ENCODE results near the gene REPIN1. TPM values are rescaled to one million over a fixed set of nuclear protein-coding genes. Genes with fewer than 3 reads are reported as not detected.

Gene REPIN1
- total and polyA plus RNA-seq, 9 of the 15 experiments (the other 6 are each of a cell fraction or from before 2014, with no cell fraction given): 8.1 to 283 (median 94.3) TPM

- TF ChIP-seq FOXP4 (CRISPR knock-in tag; IDR thresholded peaks at IDR 0.05; ENCODE audit: borderline replicate concordance) (no peak; the same call in 1 of the 2 replicates), POU5F1 (IDR thresholded peaks at IDR 0.05; ENCODE audit: borderline replicate concordance, low read depth, low read length, partially characterized antibody) (no peak), POLR2A (conservative IDR thresholded peaks at IDR 0.05) (no peak; the same call in 1 of the 2 replicates), RUNX1 (IDR thresholded peaks at IDR 0.05; ENCODE audit: low read depth) (no peak), ZNF561 (CRISPR knock-in tag; conservative IDR thresholded peaks at IDR 0.05) (no peak), RFX7 (CRISPR knock-in tag; IDR thresholded peaks at IDR 0.05) (peak; percentile 29; the same call in 1 of the 2 replicates), PRMT5 (CRISPR knock-in tag; IDR thresholded peaks at IDR 0.05) (no peak), GTF3C2 (IDR thresholded peaks at IDR 0.05; ENCODE audit: borderline replicate concordance, extremely low read depth, insufficient read length) (no peak), ZBTB26 (CRISPR knock-in tag; IDR thresholded peaks at IDR 0.05) (peak; percentile 50; the same call in 1 of the 2 replicates), PCBP2 (IDR thresholded peaks at IDR 0.05; ENCODE audit: low read depth, low read length, poor library complexity, severe bottlenecking) (no peak), PHB (CRISPR knock-in tag; IDR thresholded peaks at IDR 0.05) (0 out of 2 replicates have a peak, but pooled peaks have one; percentile 7), TAF7 (tag; IDR thresholded peaks at IDR 0.05) (peak; percentile 94), ATF7 (IDR thresholded peaks at IDR 0.05) (peak; percentile 8; the same call in 1 of the 2 replicates), NFE2 (IDR thresholded peaks at IDR 0.05; ENCODE audit: low read depth) (0 out of 2 replicates have a peak, but pooled peaks have one; percentile 1), TCFL5 (CRISPR knock-in tag; conservative IDR thresholded peaks at IDR 0.05) (0 out of 2 replicates have a peak, but pooled peaks have one; percentile 49), MYNN (IDR thresholded peaks at IDR 0.05) (no peak), MYNN (CRISPR knock-in tag; IDR thresholded peaks at IDR 0.05) (no peak), NKRF (IDR thresholded peaks at IDR 0.05; ENCODE audit: borderline replicate concordance) (no peak), THAP7 (CRISPR knock-in tag; IDR thresholded peaks at IDR 0.05) (no peak), ZNF146 (CRISPR knock-in tag; IDR thresholded peaks at IDR 0.05; ENCODE audit: unreplicated experiment) (no peak)
These were observed 46.3 kb upstream of the REPIN1 start (continued) for GRCh38 chr7:150322114-150322832.

Measured in K562 (cell line).